HepG2 (cell line): ENCODE measurements around the gene MBLAC1. TPM values are rescaled to one million over a fixed set of nuclear protein-coding genes. Genes with fewer than 3 reads are reported as not detected.
A peak's percentile ranks its signal among the peaks of the same experiment; 100 is the strongest.

Experiments used
- ARHGAP35 ChIP-seq: sonication (generic); formaldehyde crosslinking; IDR thresholded peaks from 2 replicates; pipeline ENCODE4 v1.9.0; 2022; ENCODE audit warnings: mild to moderate bottlenecking, inconsistent platforms, moderate library complexity, missing genetic modification reagents, borderline replicate concordance
- ATF1 ChIP-seq: IDR thresholded peaks from 2 replicates; pipeline ENCODE4 v1.6.1; 2016; ENCODE audit warnings: mild to moderate bottlenecking, control low read depth
- BCL6 ChIP-seq: IDR thresholded peaks from 2 replicates; pipeline ENCODE4 v1.6.1; 2016; ENCODE audit warnings: missing genetic modification reagents, missing compliant biosample characterization
- BRF2 ChIP-seq: sonication (generic); formaldehyde crosslinking; IDR thresholded peaks from 2 replicates; pipeline ENCODE4 v1.8.1; 2022; ENCODE audit warnings: mild to moderate bottlenecking, missing genetic modification reagents
- FOXP1 ChIP-seq, 2 experiments: fragments of 450-650 bp in 1 of 2; IDR thresholded peaks; 2 replicates each; pipeline ENCODE4 v1.6.1; 2017 to 2018; ENCODE audit warnings: antibody characterized with exemption in 1 of 2
- KDM4B ChIP-seq: sonication (generic); formaldehyde crosslinking; IDR thresholded peaks from 2 replicates; pipeline ENCODE4 v1.4.0; 2020; ENCODE audit warnings: missing genetic modification reagents
- MEIS1 ChIP-seq: sonication (generic); formaldehyde crosslinking; IDR thresholded peaks from 2 replicates; pipeline ENCODE4 v1.9.0; 2021; ENCODE audit warnings: mild to moderate bottlenecking, missing genetic modification reagents, moderate library complexity, borderline replicate concordance
- MLX ChIP-seq: IDR thresholded peaks from 2 replicates; pipeline ENCODE4 v1.6.1; 2016
- NKX3-1 ChIP-seq: sonication (generic); formaldehyde crosslinking; IDR thresholded peaks from 2 replicates; pipeline ENCODE4 v1.5.0; 2020; ENCODE audit warnings: missing genetic modification reagents
- PHF20 ChIP-seq: sonication (generic); formaldehyde crosslinking; IDR thresholded peaks from 2 replicates; pipeline ENCODE4 v1.5.0; 2020; ENCODE audit warnings: mild to moderate bottlenecking, missing genetic modification reagents
- POGK ChIP-seq: sonication (generic); formaldehyde crosslinking; conservative IDR thresholded peaks from 2 replicates; pipeline ENCODE4 v1.8.0; 2022; ENCODE audit warnings: mild to moderate bottlenecking, moderate library complexity, missing genetic modification reagents
- RBFOX2 ChIP-seq: fragments of 200-400 bp; formaldehyde crosslinking; IDR thresholded peaks from 2 replicates; pipeline ENCODE4 v1.6.1; 2017; ENCODE audit warnings: low read depth, mild to moderate bottlenecking, low read length
- SP140L ChIP-seq: sonication (generic); formaldehyde crosslinking; IDR thresholded peaks from 2 replicates; pipeline ENCODE4 v1.4.0; 2020; ENCODE audit warnings: missing genetic modification reagents, borderline replicate concordance
- STAT6 ChIP-seq: sonication (generic); formaldehyde crosslinking; IDR thresholded peaks from 2 replicates; pipeline ENCODE4 v1.4.0; 2020; ENCODE audit warnings: missing genetic modification reagents, mild to moderate bottlenecking, borderline replicate concordance
- TCF12 ChIP-seq, 2 experiments: fragments of 450-650 bp in 1 of 2; sonication (generic) in 1 of 2; formaldehyde crosslinking in 1 of 2; IDR thresholded peaks; 2 replicates each; pipeline versions ENCODE4 v1.6.1 to v1.8.0; 2017 to 2022; ENCODE audit warnings: antibody characterized with exemption in 1 of 2, mild to moderate bottlenecking in 1 of 2, missing genetic modification reagents in 1 of 2, moderate library complexity in 1 of 2
- ZBTB43 ChIP-seq: sonication (generic); formaldehyde crosslinking; conservative IDR thresholded peaks from 2 replicates; pipeline ENCODE4 v1.4.0; 2020; ENCODE audit warnings: missing genetic modification reagents
- ZFP62 ChIP-seq: sonication (generic); formaldehyde crosslinking; IDR thresholded peaks from 2 replicates; pipeline ENCODE4 v1.4.0; 2020; ENCODE audit warnings: missing genetic modification reagents
- ZNF451 ChIP-seq: sonication (generic); formaldehyde crosslinking; IDR thresholded peaks from 2 replicates; pipeline ENCODE4 v1.5.0; 2020; ENCODE audit warnings: mild to moderate bottlenecking, missing genetic modification reagents
- ZNF678 ChIP-seq: sonication (generic); formaldehyde crosslinking; IDR thresholded peaks from 2 replicates; pipeline ENCODE4 v1.4.0; 2020; ENCODE audit warnings: mild to moderate bottlenecking, missing genetic modification reagents
- polyA plus RNA-seq, 8 experiments: library from polyadenylated mRNA; depleted of rRNA in 3 of 8; stranded (reverse) in 7 of 8; unstranded in 1 of 8; fragments of >200 nt; fragmentation: Illumina TruSeq in 4 of 8; extraction: Trizol in 4 of 8; gene quantifications; 2 replicates each; pipeline versions ENCODE4 v1.2.1 to v1.2.3, GENCODE V29; 2011 to 2016; ENCODE audit warnings: low read depth in 4 of 8, missing spikeins in 1 of 8, mixed read lengths in 1 of 8; ENCODE audit not compliant: insufficient read depth in 1 of 8
- total RNA-seq, 5 experiments: library from RNA; depleted of rRNA; stranded (reverse); fragments of >200 nt; fragmentation: Illumina TruSeq; extraction: Trizol; gene quantifications; 2 replicates each; pipeline ENCODE4 v1.2.3, GENCODE V29; 2016; ENCODE audit warnings: low read depth in 1 of 5

The MBLAC1 gene
- total and polyA plus RNA-seq, 2 of the 13 experiments (the other 11 are each of a cell fraction or from before 2014, with no cell fraction given), result 0.79 to 2.1 TPM

GRCh38 chr7:100122067-100122466, 4.7 kb upstream of the MBLAC1 start (continued):
- TF ChIP-seq STAT6 (CRISPR knock-in tag) (no peak), NKX3-1 (CRISPR knock-in tag) (no peak), KDM4B (CRISPR knock-in tag) (no peak), POGK (CRISPR knock-in tag) (no peak), ARHGAP35 (CRISPR knock-in tag) (no peak; the same call in 1 of the 2 replicates), ATF1 (no peak), TCF12 (IDR thresholded peaks at IDR 0.05) (no peak), TCF12 (CRISPR knock-in tag; IDR thresholded peaks at IDR 0.05) (no peak), ZFP62 (CRISPR knock-in tag) (no peak), FOXP1 (IDR thresholded peaks at IDR 0.05) (no peak), FOXP1 (CRISPR knock-in tag; IDR thresholded peaks at IDR 0.05) (no peak), MEIS1 (CRISPR knock-in tag) (no peak), RBFOX2 (no peak), BCL6 (CRISPR knock-in tag) (no peak), ZNF451 (CRISPR knock-in tag) (no peak), ZNF678 (CRISPR knock-in tag) (no peak), SP140L (no peak), PHF20 (CRISPR knock-in tag) (no peak), ZBTB43 (no peak), BRF2 (CRISPR knock-in tag) (no peak), MLX (CRISPR knock-in tag) (peak; percentile 50; the same call in 1 of the 2 replicates)
